Measurements from ENCODE around the gene GPR45.
"Not testable (repeated sequence)": the region's sequence is repeated elsewhere in the genome, so short reads cannot be mapped to it uniquely, and the experiment has no call there.

Gene GPR45

DNA sequence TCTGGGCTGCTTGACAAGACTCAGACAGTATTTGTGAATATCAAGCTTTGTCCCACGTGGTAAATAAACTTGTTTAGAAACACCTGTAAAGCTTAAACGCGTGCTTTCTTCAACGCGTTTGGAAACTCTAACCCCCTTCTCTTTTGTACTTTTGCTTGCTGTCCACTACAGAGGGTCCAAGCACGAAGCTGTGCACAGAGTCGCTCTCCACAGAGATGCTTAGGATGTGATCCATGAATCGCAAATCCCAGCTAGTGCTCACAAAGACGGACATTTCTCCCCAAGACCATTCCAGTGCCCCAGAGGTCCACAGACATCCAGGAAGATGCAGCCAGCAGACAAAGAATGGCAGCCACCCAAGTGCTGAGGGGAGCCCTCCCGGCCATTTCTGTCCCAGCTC lies at the start of gene GPR45:
Gene GPR45 (plus strand): TSS at position 301 of the 400 bp plus-strand sequence. CDS start 116 bp downstream, outside the sequence.
- no peak for FAIRE-seq

DNA sequence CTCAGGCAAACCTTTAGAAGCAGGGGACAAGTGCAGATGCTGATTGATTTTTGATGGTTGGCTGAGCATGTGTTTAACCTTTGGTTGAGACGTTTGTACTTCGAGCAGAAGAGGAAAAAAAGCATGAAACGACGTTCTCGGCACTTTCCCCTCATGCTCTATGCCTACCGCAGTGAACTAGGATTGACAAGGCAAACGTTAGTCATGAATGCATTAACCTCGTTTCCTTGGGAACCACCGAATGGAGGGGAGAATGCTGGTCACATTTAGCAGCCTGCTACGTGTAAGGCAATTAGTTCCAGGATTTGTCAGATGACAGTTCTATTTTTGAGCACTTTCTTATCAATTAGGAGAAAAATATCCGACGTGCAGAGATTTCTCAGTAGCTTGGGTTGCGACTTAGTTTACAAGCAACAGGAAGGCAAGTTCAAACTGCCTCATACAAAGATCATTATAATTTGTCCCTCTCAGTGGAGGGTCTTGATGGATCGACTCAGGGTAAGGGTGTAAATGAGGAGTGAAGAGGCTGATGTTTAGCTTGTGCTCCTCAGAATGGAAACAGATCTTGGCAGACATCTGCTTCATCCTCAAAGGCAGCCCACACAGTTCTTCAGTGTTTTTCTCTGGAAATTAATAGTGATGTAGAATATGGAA lies 47.4 kb upstream of the GPR45 start:
- no peak for FAIRE-seq

DNA sequence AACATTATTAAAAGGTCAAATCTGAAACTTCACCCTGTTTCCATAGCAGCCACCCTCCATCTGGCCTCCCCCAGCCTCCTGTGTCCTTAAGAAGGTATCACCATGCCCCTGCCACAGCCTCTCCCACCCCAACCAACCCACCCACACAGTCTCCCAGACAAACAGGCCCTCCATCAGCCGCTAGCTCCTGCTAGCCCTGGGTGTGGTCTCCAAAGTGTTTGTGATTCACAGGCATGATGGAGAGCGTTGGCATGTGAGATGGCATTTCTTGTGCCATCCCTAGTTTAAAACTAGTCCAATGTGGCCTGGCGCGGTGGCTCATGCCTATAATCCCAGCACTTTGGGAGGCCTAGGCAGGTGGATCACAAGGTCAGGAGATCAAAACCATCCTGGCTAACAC lies 44.9 kb upstream of the GPR45 start:
- no peak for FAIRE-seq

DNA sequence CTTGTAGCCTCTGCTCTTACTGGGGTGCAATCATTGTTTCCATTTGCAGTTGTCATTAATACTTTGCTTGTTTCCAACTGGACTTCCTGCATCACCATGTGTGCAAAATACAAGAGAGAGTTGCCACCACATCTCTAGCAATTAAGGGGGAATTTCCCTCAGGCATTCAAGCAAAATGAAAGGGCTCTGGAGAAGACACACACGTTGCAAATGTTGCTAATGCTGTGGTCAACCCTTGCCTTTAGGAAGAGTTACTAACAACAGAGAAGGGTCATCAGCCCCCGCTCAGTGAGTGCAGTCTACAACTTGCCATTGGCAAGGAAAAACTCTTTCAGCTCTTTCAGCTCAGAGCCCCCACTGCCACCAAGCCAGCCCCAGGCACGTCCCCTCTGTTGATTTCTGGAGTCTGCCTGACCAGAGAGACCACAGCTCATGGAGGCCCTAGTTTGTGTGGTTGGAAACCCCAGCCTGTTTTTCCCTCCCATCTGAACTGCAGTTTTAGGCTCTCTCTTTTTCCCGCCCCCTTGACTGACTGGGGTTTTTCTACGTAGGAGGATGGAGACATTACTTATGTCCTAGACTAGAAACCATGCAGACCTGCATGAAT lies 25.9 kb upstream of the GPR45 start:
- FAIRE-seq, result no peak

GRCh38 chr2:105220604-105221003 lies 20.9 kb upstream of the GPR45 start:
- FAIRE-seq, result no peak

GRCh38 chr2:105224444-105224843 lies 17.1 kb upstream of the GPR45 start:
- no peak for FAIRE-seq

DNA sequence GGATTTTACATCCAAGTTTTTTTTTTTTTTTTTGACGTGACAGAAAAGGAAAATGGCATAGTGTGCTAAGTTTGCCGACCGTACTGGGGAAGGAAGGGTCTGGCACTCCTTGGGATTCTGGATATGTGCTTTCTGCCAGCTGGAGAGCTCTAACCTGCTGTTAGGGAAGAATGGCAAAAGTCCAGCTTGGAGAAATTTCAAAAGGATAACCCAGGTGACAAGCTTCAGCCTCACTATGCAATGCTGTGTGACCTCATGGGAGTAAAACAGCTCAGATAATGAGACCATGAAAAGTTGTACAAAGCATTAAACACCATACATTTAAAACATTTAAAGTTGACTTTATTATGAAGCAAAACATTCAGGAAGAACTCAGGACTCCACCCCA lies 10.3 kb upstream of the GPR45 start:
- FAIRE-seq, result no peak

DNA sequence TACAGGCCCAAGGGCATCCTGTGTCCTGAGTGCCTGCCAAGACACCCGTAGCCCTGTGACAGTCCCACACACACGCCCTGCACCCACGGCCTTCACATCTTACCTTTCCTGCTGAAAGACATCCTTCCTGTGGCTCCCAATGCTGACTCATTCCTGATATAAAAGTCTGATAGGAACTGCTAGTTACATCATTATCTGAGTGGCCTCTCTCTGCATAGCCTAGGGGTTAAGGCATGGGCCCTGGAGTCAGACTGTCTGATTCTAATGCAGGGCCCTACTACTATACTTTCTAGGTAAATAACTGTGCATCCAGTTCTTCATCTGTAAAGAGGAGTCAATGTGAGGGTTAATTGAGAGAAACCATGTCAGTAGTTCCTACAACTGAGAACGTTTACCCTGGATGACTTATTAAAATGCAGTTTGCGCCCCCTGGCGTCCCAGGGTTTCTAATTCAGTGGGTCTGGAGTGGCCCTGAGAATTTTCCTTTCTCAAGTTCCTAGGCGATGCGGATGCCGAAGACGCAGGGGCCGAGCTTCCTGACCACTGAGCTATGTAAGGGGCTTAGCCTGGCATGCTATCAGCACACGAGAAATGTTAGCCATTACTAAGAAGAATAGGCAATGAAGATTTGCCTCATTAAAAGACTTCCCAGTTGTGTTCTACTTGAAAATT lies 6.0 kb upstream of the GPR45 start:
- FAIRE-seq, result peak; percentile 41

DNA sequence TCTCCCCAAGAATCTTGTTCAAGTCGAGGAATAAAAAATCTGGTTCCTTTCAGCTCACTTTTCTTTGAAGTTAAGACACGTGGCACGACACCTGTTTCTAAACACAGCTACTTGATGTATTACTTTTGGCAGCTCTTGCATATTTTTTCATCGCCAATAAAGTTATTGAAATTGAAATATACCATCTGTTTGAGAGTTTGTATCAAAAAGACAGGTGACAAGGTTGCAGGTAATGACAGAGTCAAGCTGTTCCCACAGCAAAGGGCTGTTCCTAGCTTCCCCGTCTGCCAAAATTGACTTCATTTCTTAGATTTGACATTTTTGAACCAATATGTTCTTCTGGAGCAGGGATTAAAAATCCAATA lies 5.5 kb upstream of the GPR45 start:
- no peak for FAIRE-seq

GRCh38 chr2:105237045-105237765 lies 4.3 kb upstream of the GPR45 start:
- FAIRE-seq, result no peak

GRCh38 chr2:105238664-105239240 lies 2.8 kb upstream of the GPR45 start:
- FAIRE-seq, result no peak

GRCh38 chr2:105239924-105240323 lies 1.6 kb upstream of the GPR45 start:
- no peak for FAIRE-seq

GRCh38 chr2:105242286-105242993 lies 897 bp downstream of the GPR45 start:
- no peak for FAIRE-seq

- no peak for FAIRE-seq
Observed at GRCh38 chr2:105243961-105244360, 2.4 kb downstream of the GPR45 start.

- no peak for FAIRE-seq
Observed at GRCh38 chr2:105244451-105244850, 2.9 kb downstream of the GPR45 start.

DNA sequence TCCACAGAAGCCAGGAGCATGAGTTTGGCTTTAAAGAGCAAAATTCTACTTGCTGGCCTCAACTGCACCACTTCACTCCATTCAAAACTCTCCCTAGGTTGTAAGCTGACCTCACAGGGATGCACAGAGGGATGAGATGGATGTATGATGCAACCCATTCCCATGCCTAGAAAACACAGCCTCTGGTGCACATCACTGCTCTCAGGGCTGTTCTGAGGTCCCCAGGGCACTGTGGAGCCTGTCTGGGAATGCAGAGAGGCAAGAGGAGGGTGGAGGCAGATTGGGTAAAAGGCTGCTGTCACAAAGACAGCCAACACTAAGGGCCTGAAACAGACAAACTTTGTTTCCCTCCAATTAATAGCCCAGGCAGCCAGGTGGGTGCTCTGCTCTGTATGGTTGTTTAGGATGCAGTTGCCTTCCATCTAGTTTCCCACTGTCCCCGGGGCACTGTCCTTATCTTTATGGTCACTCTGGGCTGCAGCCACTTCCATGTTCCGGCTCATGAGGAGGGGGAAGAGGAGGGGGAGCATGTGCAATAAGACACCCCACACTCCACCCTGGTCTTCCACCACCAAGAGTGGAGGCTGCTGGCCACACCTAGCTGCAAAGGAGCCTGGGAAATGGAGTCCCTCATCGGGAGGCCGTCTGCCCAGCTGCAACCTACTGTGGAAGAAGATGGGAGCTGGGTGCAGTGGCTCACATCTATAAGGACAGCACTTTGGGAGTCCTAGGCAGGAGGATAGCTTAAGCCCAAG lies 7.0 kb downstream of the GPR45 start:
- FAIRE-seq, result no peak

DNA sequence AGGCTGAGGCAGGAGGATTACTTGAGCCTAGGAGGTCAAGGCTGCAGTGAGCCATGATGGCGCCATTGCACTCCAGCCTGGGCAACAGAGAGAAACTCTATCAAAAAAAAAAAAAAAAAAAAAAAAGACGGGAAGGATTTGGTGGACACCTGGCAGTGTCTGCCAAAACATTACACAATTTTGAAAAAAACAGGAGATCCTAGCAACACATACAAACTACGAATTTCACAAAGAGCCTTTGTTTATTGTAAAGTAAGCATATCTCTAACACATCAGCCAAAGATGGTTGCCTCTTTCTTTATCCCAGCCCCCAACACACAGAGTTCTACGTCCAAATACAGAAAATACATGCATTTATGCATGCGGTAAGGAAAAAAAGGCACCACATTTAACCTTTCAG lies 7.6 kb downstream of the GPR45 start:
- FAIRE-seq, result no peak

DNA sequence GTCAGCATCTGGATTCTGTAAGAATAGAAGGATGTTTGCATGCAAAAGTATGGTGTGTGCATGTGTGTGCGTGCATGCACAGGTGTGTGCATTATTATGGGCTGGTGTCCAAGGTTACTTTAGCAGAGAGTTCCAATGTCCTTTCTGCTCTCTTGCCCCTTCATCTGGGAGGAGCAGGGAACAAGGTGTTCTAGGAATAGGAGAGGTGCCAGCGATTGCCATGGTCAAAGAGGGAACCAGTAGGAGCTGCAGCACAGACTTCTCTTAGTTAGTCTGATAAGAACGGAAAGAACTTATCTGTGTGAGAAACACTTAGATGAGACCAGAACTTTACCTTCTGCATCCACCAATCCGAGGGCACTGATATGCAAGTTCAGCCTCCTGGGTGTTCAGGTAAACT lies 8.3 kb downstream of the GPR45 start:
- no peak for FAIRE-seq

GRCh38 chr2:105251016-105251648 lies 9.6 kb downstream of the GPR45 start:
- not testable (repeated sequence) for FAIRE-seq

- no peak for FAIRE-seq
Observed at GRCh38 chr2:105252271-105252670, 10.7 kb downstream of the GPR45 start.

GRCh38 chr2:105254531-105255210 lies 13.1 kb downstream of the GPR45 start:
- no peak for FAIRE-seq
